Loucy (cell line): Measurements from ENCODE around the gene CD151.

Experiments
- H2AFZ ChIP-seq: fragments of 200-600 bp; sonication (generic); 2 replicates; pipeline ENCODE4 v1.6.0; 2016; ENCODE audit warnings: antibody characterized with exemption, mild to moderate bottlenecking, low read length, moderate library complexity
- H3F3A ChIP-seq: fragments of 200-600 bp; 2 replicates; pipeline ENCODE4 v1.6.0; 2016; ENCODE audit warnings: antibody characterized with exemption, low read depth, mild to moderate bottlenecking
- H3K27me3 ChIP-seq: fragments of 200-600 bp; sonication (generic); 2 replicates; pipeline ENCODE4 v1.6.1; 2014; ENCODE audit warnings: low read length, mild to moderate bottlenecking; ENCODE audit not compliant: insufficient read depth, poor library complexity, severe bottlenecking
- H3K36me3 ChIP-seq: fragments of 200-600 bp; sonication (generic); 2 replicates; pipeline ENCODE4 v1.6.1; 2016; ENCODE audit warnings: low read length; ENCODE audit not compliant: insufficient read depth
- H3K4me1 ChIP-seq: fragments of 200-600 bp; sonication (generic); 2 replicates; pipeline ENCODE4 v1.5.1; 2014; ENCODE audit warnings: low read length, mild to moderate bottlenecking; ENCODE audit not compliant: insufficient read depth, poor library complexity, severe bottlenecking
- H3K4me2 ChIP-seq: fragments of 200-600 bp; sonication (generic); 2 replicates; pipeline ENCODE4 v1.6.0; 2014; ENCODE audit warnings: antibody characterized with exemption, low read length, low read depth, mild to moderate bottlenecking; ENCODE audit not compliant: poor library complexity, severe bottlenecking
- H3K4me3 ChIP-seq: fragments of 200-600 bp; sonication (generic); 2 replicates; pipeline ENCODE4 v1.5.1; 2014; ENCODE audit warnings: low read length, mild to moderate bottlenecking, mixed read lengths; ENCODE audit not compliant: poor library complexity, severe bottlenecking
- H3K79me2 ChIP-seq: fragments of 200-600 bp; sonication (generic); 2 replicates; pipeline ENCODE4 v1.6.1; 2014; ENCODE audit warnings: low read length; ENCODE audit not compliant: insufficient read depth
- H3K9ac ChIP-seq: fragments of 200-600 bp; sonication (generic); 2 replicates; pipeline ENCODE4 v1.6.0; 2014; ENCODE audit warnings: mild to moderate bottlenecking, low read depth, low read length, moderate library complexity; ENCODE audit not compliant: poor library complexity, severe bottlenecking
- H3K9me2 ChIP-seq: fragments of 200-600 bp; sonication (generic); replicated peaks from 2 replicates; pipeline ENCODE4 v1.6.1; 2016; ENCODE audit warnings: low read depth, low read length, mixed read lengths
- H3K9me3 ChIP-seq: fragments of 200-600 bp; sonication (generic); 2 replicates; pipeline ENCODE4 v1.6.1; 2014; ENCODE audit warnings: mild to moderate bottlenecking, antibody characterized with exemption, low read length, low read depth; ENCODE audit not compliant: insufficient read depth
- H4K20me1 ChIP-seq: fragments of 200-600 bp; sonication (generic); 2 replicates; pipeline ENCODE4 v1.6.0; 2014; ENCODE audit warnings: antibody characterized with exemption, low read length, mild to moderate bottlenecking; ENCODE audit not compliant: insufficient read depth, poor library complexity, severe bottlenecking
- CTCF ChIP-seq: fragments of 200-600 bp; sonication (generic); conservative IDR thresholded peaks from 2 replicates; pipeline ENCODE4 v1.5.1; 2014; ENCODE audit warnings: mild to moderate bottlenecking, antibody characterized with exemption, low read length
- EZH2phosphoT487 ChIP-seq: fragments of 200-600 bp; IDR thresholded peaks from 2 replicates; pipeline ENCODE4 v1.6.1; 2018; ENCODE audit warnings: antibody characterized with exemption, mild to moderate bottlenecking, moderate library complexity, borderline replicate concordance

Gene CD151

GRCh38 chr11:845872-846495 is 13.2 kb downstream of the CD151 start:
- no peaks in the 10 kb centered on the region for H3K9me3 ChIP-seq
- H3K9me2 ChIP-seq = no peaks in the 10 kb centered on the region
- peaks cover 11% of the 10 kb centered on the region for H4K20me1 ChIP-seq
- no peak overlapping the region for H2AFZ ChIP-seq
- TF ChIP-seq EZH2phosphoT487 (no peak), CTCF (no peak)
- H3K4me3 ChIP-seq = peak overlapping the region; percentile 97
- no peaks in the 10 kb centered on the region for H3K36me3 ChIP-seq
- H3K4me1 ChIP-seq = peaks cover 40% of the 10 kb centered on the region
- H3F3A ChIP-seq = no peaks in the 10 kb centered on the region
- peaks cover 17% of the 10 kb centered on the region for H3K79me2 ChIP-seq
- H3K9ac ChIP-seq = peak overlapping the region; percentile 88
- H3K27me3 ChIP-seq = no peaks in the 10 kb centered on the region
- H3K4me2 ChIP-seq = peak overlapping the region; percentile 79

GRCh38 chr11:846496-847098 is 13.8 kb downstream of the CD151 start:
- peak overlapping the region; percentile 79 for H3K4me2 ChIP-seq
- peak overlapping the region; percentile 88 for H3K9ac ChIP-seq
- no peaks in the 10 kb centered on the region for H3K9me2 ChIP-seq
- H3K27me3 ChIP-seq = no peaks in the 10 kb centered on the region
- peaks cover 36% of the 10 kb centered on the region for H3K4me1 ChIP-seq
- no peaks in the 10 kb centered on the region for H3F3A ChIP-seq
- no peak for TF ChIP-seq CTCF
- TF ChIP-seq EZH2phosphoT487 = no peak
- H4K20me1 ChIP-seq = peaks cover 7% of the 10 kb centered on the region
- peaks cover 11% of the 10 kb centered on the region for H3K79me2 ChIP-seq
- no peaks in the 10 kb centered on the region for H3K36me3 ChIP-seq
- no peak overlapping the region for H3K4me3 ChIP-seq
- no peaks in the 10 kb centered on the region for H3K9me3 ChIP-seq
- no peak overlapping the region for H2AFZ ChIP-seq

- H2AFZ ChIP-seq = no peak overlapping the region
- H3K4me1 ChIP-seq = peaks cover 36% of the 10 kb centered on the region
- H3K79me2 ChIP-seq = peaks cover 3% of the 10 kb centered on the region; the same call in 1 of the 2 replicates
- H3K9me2 ChIP-seq = no peaks in the 10 kb centered on the region
- TF ChIP-seq EZH2phosphoT487 (no peak), CTCF (no peak)
- no peaks in the 10 kb centered on the region for H4K20me1 ChIP-seq
- H3F3A ChIP-seq = no peaks in the 10 kb centered on the region
- H3K9ac ChIP-seq = no peak overlapping the region
- H3K4me2 ChIP-seq = peak overlapping the region; percentile 2
- no peak overlapping the region for H3K4me3 ChIP-seq
- no peaks in the 10 kb centered on the region for H3K36me3 ChIP-seq
- H3K27me3 ChIP-seq = no peaks in the 10 kb centered on the region
- H3K9me3 ChIP-seq = no peaks in the 10 kb centered on the region
These were observed 15.1 kb downstream of the CD151 start for GRCh38 chr11:847876-848275.
